Vein endothelial cell (primary cell): ENCODE data around the gene MATN1. TPM values are rescaled to one million over a fixed set of nuclear protein-coding genes. Genes with fewer than 3 reads are reported as not detected.

ENCODE experiments used
- small RNA-seq: library from RNA; depleted of rRNA; stranded (forward); fragments of <200 nt; gene quantifications from one replicate; pipeline ENCODE3, GENCODE V24; 2012
- total RNA-seq: library from RNA; depleted of rRNA; stranded (reverse); fragments of >200 nt; gene quantifications from 2 replicates; pipeline ENCODE4 v1.2.3, GENCODE V29; 2012

Gene MATN1, protein sequence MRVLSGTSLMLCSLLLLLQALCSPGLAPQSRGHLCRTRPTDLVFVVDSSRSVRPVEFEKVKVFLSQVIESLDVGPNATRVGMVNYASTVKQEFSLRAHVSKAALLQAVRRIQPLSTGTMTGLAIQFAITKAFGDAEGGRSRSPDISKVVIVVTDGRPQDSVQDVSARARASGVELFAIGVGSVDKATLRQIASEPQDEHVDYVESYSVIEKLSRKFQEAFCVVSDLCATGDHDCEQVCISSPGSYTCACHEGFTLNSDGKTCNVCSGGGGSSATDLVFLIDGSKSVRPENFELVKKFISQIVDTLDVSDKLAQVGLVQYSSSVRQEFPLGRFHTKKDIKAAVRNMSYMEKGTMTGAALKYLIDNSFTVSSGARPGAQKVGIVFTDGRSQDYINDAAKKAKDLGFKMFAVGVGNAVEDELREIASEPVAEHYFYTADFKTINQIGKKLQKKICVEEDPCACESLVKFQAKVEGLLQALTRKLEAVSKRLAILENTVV
- under 0.01 TPM in 1 of 2 replicates, not detected in the other for total RNA-seq

DNA sequence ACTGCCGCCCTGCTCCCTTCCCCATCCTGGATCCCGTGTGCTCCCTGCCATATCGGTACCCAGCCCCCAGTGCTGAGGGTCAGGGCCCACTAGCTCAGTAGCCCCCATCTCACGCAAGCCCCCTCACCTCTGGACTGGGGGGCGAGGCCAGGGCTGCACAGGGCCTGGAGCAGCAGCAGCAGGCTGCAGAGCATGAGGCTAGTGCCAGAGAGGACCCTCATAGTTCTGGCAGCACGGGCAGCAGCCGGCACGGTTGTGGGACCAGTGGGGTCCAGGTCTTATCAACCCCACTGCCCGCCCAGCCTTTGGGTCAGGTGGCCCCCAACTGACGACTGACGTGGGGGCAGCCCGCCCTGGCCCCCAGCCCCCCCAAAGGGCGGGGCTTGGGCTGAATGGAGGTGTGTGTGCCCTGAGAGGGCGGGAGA, at the start of gene MATN1:
Gene MATN1 (minus strand): TSS at position 255 of the 425 bp plus-strand sequence. CDS start 34 bp downstream, at position 221.

GRCh38 chr1:30757352-30758120, 34.2 kb upstream of the MATN1 start, which contains the start of gene LAPTM5:
Gene LAPTM5 (minus strand): TSS chr1:30757774. CDS start chr1:30757745, 29 bp downstream.

Small RNA genes within 50 kb of the gene (small RNA-seq; reads per million reads assigned to genes)
- gene MIR4420, result 0.48 reads per million, percentile 29 among the genes with 10 or more reads in this experiment

Other genes starting within 250 kb of the MATN1 start
- 46.6 and 47.0 TPM in 2 replicates for gene LAPTM5, start 34.2 kb upstream of the MATN1 start, total RNA-seq
- gene SDC3, start 185.2 kb upstream of the MATN1 start, total RNA-seq, result 23.8 and 41.2 TPM in 2 replicates